Fibroblast of skin of right biceps (primary cell): ENCODE results near the gene PACS2.
"Not testable (repeated sequence)": the region's sequence is repeated elsewhere in the genome, so short reads cannot be mapped to it uniquely, and the experiment has no call there.

ENCODE experiments used
- DNase-seq: peaks from one replicate; pipeline ENCODE4 v3.0.0-alpha.2; 2013

The PACS2 gene

DNA sequence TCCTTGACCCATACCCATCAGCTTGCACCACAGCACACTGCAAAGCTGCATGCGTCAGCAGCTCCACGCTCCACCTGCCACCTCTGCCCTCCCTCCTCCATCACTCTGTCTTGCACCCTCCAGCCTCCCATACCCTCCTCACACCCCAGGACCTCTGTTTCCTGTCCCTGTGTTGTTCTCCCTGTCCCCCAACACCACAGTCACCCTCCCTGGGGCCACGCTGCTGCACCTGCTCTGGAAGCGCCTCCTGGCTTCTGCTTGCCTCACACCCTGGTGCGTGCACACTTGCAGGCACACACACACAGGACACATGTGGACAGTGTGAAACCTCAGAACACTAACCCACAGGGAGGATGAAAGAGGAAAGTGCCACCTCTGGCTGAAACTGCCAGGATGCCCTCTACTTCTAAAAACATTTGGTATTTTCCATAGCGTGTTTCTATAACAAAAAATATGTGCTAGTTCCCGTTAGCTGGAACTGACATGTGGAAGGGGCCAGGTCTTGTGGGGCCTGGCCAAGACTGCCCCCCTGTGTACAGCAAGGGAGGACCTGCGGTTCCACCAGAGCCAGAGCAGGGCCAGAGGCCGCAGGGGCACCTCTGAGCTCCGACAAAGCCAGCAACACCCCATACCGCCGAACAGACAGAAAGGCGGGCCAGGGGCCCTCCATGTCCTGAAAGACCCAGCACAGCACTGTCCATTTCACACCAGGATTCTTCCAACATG lies 23.8 kb upstream of the PACS2 start:
- no peak for DNase-seq

DNA sequence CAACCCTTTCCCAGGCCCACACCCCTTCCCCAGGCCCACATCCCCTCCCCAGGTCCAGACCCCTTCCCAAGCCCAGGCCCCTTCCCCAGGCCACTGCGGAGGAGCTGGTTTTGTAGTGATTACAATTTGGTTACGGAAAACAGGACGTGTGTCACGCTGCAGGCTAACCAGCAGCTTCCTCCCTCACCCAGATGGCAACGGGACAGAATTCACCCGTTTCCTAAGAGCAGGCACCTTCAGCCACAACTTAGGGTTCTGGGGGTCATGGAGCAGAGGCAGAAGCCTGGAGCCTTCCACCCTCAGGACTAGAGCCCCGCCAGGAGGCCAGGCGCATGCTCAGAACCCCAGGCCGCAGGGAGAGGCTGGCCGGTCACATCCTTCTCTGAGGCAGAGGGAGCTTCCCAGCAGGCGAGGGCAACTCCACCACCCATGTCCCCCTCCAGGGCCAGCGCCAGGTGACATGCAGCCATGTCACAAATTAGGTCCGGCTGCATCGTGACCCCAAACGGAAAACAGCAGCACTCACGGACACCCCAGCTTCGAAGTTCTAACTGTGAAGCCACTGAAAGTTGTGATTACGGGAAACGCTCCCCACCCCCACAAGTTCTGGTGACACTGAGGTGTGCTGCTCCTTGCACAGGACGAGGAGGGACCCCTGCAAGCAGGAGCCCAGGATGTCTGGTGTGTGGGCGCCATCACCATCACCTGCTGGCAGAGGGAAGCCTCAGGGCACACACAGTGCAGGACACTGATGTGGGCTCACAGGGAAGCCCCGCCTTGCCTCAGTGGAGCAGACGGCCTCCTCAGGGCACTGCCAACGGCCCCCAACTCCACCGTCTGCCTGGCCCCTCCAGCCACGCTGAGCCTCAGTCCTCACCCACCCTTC lies 21.5 kb upstream of the PACS2 start:
- no peak for DNase-seq

DNA sequence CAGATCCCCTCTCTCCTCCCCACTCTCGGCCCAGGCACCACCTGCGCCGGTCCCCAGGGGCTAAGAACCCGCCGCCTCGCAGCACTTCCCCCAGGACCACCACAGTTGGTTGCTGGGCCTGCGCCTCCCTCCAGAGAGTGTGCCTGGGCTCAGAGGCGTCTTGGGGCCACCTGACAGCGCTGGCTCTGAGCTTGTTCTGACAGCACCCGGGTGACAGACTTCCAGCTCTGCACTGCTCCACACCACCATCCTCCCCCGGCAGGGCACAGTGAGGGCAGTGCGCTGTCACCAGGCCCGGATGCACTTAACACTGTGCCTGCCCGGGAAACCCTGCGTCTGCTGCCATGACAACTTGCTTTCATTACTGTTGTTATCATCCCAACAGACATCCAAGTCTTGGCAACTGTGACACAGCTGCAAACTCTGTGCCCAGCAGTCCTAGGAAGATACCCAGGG lies 20.4 kb upstream of the PACS2 start:
- peak; percentile 28 for DNase-seq

DNA sequence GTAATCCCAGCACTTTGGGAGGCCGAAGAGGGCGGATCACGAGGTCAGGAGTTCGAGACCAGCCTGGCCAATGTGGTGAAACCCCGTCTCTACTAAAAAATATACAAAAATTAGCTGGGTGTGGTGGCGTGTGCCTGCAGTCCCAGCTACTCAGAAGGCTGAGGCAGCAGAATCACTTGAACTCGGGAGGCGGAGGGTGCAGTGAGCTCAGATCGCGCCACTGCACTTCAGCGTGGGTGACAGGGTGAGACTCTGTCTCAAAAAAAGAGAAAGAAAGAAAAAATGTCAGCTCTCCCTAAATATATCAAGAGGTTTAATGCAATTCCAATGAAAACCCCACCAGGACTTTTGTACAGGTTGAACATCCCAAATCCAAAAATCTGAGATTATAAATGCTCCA lies 17.2 kb upstream of the PACS2 start:
- DNase-seq = not testable (repeated sequence)

DNA sequence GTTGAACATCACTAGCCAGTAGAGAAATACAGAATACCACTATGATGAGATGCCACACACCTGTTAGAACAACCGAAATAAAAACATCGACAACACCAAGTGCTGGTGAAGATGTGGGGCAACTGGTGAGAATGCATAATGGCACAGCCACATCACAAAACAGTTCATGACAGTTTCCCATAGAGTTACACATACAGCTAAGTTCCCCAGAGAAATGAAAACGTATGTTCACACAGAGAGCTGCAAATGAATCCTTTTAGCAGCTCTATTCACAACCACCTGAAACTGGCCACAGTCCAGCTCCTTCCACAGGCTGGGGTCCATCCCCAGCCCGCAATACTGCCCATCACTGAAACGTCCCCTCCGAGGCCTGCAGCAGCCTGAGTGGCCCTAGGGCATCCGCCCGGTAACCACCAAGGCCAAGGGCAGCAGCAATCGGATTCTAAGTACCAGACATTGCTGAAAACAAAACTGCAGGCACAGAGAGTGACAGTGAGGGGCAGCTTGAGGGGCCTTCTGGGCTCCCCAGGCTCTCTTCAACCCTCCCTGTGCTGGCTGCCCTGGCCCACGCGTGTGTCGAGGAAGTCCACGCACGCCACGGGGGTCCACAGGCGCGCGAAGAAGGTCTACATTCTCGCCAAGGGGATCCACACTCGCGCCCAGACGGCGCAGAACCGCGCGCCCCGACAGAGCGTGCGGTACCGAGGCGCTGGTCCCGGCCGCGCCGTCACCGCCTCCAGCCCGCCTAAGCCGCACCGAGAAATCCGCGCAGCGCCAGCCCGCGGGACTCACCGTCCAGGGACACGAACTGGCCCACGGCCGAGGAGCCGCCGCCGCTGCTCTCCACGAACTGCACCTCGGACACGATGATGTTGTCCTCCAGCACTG lies 14.7 kb upstream of the PACS2 start:
- no peak for DNase-seq

DNA sequence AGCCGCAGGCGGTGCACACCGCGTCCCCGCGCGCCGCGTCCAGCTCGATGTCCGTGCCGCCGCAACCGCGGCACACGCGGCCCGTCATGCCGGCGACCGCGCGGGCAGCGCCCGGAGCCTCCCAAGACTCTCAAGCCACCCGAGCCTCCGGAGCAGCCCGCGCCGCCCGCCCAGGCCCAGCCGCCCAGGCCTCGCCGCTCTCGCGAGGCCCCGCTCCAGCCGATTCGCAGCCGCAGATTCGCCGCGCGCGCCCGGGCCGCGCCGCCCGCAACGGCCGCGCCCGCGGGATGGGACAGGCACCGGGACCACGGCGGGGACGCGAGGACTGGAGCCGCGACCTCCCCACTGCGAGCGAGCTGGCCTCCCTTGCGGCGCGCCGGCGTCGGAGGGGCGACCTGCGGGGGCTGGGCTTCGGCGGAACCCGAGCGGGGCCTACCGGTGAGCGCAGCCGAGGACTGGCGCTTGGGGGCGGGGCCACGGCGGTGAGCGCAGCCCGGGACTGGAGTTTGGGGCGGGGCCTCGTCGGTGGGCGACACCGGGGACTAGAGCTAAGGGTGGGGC lies 13.9 kb upstream of the PACS2 start, which contains the start of gene BRF1:
BRF1 (minus strand) TSS at position 460 of the 561 bp plus-strand sequence; CDS start at position 88, 372 bp downstream.
- DNase-seq = peak; percentile 92

DNA sequence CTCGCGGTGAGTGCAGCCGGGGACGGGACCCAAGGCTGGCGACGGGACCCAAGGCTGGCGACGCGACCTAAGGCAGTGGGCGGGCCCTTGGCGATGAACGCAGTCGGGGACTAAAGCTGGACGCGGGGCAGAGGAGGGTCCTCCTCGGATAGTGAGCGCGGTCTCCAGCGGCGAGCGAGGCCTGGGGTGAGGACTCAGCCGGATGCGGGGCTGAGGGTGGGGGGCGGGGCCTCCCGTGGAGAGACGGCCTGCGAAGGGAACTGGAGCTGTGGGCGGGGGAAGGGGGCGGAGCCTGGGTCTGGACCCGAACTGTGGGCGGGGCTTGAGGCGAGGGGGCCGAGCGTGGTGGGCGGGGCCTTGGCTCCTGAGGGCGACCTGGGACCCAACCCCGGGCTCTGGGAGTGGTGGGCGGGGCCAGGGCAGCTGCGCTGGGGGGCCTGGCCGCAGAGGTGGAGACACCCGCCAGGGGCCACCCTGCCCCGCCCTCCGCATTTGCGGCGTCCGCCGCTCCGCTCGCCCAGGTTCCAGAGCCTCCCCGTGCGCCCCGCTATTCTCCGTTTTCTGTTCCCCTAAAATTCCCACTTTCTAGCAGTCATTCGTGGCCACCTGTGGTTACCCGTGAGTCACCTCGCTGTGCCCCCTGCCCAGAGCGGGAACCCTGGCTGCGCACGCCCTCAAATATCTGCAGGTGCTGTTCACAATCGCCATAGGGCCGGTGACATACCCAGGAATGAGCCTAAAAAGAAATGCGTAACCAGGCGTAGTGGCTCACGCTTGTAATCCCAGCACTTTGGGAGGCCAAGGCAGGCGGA lies 13.2 kb upstream of the PACS2 start:
- DNase-seq = peak; percentile 93

DNA sequence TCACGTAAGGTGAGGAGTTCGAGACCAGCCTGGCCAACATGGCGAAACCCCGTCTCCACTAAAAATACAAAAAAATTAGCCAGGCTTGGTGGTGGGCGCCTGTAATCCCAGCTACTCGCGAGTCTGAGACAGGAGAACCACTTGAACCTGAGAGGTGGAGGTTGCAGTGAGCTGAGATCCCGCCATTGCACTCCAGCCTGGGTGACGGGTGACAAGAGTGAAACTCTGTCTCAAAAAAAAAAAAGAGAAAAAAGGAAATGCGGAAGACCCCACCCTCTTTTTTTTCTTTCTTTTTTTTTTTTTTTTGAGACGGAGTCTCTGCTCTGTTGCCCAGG lies 12.7 kb upstream of the PACS2 start:
- DNase-seq = not testable (repeated sequence)

DNA sequence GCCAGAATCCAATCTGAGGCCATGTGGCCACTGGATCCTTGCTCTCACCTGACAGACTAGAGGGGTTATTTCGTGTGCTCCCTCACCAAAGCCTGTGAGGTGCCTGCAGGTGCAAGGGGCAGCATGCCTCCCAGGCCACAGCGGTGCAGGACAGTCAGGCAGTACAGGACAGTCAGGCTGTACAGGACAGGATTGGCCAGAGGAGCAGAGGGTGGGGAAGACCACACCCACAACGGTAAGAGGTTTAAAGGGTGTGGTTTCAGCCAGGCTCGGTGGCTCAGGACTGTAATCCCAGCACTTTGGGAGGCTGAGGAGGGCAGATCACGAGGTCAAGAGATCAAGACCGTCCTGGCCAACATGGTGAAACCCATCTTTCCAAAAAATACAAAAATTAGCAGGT lies 10.6 kb upstream of the PACS2 start:
- DNase-seq = no peak

DNA sequence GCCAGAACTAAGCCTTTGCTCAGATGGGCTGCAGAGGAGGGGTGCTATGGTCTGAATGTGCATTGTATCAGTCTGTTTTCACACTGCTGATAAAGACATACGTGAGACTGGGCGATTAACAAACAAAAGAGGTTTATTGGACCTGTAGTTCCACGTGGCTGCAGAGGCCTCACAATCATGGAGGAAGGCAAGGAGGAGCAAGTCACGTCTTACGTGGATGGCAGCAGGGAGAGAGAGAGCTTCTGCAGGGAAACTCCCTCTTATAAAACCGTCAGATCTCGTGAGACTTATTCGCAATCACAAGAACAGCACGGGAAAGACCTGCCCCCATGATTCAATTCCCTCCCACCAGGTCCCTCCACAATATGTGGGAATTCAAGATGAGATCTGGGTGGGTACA lies 10.0 kb upstream of the PACS2 start:
- no peak for DNase-seq

DNA sequence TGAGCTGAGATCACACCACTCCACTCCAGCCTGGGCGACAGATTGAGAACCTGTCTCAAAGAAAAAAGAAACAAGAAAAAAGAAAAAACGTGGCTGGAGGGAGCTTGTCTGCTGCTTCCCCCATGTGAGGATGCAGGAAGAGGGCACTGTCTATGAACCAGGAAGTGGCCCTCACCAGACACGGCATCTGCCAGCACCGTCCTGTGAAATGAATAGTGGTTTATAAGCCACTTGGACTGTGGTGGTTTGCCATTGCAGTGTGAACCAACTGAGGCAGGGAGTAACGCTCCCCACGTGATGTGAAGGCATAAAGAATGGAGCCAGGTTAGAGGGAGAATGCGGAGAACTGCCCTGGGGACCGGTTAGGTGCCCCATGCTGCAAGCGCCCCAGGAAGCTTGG lies 9.2 kb upstream of the PACS2 start:
- no peak for DNase-seq

DNA sequence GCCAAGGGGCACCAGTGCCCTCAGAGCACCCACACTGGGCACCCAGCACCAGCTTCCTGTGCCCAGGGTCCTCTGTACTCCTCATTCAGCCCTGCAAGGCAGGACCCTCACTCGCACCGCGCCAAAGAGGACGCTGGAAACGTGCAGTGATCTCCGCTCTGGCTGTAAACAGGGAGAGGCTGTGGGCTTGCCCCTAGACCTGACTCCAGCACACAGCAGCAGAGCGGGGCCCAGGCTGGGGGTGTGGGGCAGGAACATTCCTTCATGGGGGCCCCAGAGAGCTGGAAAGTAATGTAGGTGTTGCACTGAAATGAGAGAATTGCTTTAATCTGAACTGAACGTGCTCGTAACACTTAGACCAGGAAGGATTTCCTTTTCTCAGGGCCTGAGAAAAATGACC lies 8.8 kb upstream of the PACS2 start:
- no peak for DNase-seq

DNA sequence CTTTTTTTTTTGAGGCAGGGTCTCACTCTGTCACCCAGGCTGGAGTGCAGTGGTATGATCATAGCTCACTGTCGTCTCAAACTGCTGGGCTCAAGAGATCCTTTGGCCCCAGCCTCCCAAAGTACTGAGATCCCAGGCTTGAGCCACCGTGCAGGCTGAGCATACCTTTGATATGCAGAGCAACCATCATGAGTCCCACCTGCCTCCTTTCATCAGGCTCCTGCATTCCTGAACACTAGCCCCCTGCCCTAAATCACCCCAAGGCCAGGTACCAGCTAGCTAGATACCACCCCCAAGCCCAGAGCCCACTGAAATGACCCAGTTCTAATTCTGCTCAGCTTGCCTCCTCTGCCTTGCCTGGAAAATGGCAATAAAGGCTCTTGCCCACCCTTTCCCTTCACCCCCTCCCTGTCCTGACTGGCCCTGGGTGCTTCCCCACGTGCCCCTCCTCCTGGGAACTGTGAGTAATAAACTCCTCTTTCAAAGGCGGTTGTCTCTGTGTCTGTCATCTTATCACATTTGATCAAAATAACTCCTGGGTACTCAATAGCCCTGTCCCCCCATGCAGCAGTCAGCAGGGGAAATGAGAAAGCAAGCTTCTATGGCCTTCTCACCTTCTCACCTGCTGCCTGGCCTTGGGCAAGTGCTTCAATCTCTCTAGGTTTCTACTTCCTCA lies 7.4 kb upstream of the PACS2 start:
- no peak for DNase-seq

DNA sequence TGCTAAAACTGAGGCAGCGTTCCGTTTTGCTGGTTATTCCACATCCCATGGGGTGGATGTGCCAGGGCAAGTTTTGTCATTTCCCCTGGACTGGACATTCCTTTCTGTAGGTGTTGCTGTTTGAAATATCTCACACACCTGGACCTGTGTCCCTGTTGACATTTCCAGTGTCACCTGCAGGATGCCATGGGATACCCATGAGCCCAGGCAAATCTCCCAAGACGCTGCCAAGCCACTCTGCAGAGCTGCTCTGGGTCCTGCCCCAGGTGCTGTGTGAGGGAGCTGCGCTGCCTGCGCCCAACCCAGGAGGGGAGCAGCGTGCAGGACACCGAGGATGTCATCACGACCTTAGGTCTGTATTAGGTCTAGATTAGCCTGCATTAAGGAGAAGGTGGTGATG lies 5.2 kb upstream of the PACS2 start:
- no peak for DNase-seq

DNA sequence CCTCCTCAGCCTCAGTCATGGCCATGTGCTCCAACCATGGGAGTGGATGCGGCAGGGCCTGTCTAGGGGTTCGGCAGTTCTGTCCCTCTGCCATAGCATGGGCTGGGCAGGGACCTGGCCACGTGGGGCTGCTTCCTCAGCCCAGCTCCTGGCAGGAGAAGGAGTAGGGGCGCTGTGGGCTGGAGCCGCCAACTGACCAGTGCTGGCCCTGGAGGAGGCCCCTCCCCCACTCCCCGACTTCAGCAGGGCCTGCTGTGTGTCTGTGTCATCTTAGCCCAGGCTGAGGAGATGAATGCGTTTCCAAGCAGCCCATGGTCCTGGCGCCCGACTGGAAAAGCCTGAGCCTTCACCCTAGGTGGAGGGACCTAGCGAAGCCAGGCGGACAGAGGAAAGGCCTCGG lies 2.7 kb upstream of the PACS2 start:
- DNase-seq = no peak

DNA sequence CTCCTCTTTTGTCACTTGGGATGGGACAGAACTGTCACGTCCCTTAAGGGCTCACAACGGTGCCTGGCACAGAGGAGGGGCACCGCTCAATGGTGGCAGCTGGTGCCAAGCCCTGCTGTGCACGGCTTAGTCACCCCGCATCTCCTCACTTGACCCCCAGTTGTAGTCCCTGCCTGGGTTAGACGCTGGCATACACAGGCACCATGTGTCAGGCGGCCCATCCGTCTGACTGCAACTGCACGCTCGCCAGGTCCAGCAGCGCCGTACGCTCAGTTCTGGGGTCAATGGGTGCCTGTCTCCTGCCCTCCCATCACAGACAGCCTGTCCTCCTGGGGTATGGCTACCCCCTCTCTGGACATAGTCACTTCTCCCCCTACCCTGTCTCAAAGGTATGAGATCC lies 1.6 kb upstream of the PACS2 start:
- no peak for DNase-seq

DNA sequence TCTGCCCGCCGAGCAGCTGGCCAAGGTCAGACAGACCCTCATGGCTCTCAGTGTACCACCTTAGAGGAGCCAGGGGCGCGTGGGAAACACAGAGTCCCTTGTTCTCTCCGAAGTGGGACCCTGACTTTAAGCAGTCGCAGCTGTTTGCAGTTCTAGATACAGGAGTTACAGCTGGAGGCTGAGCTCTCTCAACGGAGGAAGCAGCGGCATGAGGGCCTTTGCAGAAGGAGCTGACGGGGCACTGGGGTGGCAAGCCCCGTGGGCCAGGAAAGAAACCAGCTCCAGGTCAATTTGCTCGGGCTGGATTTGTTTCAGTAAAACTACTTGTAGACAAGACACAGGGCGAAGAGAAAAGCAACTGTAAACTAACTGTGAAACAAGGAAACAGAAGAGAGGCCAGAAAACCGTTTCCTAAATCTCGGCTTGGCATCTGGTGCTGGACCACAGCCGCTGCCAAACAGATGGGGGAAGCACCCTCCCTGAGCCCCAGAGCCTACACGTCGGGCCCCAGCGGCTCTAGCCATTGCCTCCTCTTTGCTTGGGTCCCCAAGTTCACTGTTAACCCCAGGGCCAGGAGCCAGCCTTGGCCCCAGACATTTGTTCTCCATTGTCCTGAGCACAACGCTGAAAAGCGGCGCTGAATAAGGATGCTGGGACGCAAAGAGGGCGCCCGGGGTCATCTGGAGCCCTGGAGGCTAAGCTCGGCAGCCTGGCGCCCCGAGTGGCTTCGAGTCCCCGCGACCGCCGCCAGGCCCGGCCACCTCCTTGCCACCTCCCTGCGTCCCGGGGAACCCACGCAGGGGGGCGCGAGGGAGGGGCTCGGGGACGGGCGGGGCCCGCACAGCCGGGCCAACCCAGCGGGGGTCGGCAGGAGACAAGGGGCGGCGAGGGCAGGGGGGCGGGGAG lies 914 bp upstream of the PACS2 start:
- no peak for DNase-seq

DNA sequence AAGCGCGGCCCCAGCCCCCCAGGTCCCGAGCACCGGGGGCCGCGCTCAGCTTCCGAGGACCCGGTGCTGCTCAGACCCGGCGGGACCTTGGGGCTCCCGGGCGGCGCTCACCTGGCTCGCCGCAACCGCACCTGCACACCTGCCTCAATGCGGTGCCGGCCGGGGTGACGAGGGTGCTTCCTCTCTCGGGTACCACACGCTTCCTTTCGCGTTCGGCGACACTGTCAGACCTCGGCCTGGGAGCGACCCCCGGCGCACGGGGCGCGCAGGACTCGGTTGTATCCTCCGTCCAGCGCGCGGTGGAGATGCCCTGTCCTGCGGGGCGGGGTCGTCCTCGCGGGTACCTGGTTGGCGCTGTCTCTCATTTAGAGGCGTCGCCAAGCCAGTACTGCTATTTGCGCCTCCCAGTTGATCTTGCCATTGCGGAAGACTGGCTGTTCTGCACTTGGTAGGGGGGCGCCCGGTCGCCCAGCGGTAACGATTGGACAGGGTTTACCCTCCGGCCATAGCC lies 718 bp downstream of the PACS2 start:
- DNase-seq = no peak

DNA sequence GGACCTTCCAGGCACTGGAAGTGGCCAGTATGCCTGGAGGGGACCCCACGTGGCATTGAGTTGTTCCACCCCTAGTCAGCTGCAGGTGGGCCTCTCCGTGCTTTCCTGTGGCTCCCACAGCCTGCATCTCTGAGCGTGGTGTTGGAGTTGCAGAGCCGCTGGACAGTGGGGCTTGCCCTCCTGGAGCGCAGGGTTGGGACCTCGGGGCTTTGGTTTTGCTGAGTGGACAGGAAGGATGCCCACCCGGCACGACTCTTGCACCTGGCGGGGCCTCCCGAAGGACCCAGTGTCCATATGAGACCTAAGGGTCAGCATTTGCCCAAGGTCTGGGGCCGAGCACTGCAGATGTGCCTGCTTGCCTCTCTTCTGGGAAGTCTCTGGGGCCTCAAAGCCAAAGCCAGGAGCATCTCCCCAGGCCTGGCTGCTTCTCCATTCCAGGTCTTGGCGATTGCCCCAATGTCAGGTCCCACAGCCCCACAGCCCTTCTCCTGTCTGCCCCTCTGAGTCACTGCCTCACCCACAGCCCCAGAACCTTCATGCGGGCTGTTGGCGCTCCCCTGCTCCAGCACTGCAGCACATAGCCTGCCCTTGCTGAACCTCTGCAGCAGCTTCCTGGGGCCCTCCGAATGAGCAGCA lies 1.5 kb downstream of the PACS2 start:
- DNase-seq = peak; percentile 24

DNA sequence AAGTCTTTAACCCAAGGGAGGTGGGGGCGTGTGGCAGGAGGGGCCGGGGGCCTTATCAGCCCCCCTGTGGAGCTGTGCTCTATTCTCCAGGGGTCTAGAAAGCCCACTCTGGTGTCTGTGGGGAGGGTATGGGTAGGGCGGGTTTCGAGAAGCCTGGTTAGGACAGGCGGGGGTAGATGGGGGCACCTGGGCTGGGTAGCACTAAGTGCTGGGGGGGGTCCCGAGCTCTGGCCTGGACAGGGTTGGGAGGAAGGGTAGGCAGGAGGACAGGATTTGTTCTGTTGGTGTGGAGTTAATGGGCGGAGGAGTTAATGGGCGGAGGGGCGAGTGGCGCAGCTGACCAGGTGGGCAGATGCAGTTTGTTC lies 2.0 kb downstream of the PACS2 start:
- no peak for DNase-seq
